Keratinocyte (primary cell): ENCODE data around the gene CDC42EP4. TPM values are rescaled to one million over a fixed set of nuclear protein-coding genes. Genes with fewer than 3 reads are reported as not detected.

ENCODE experiments used
- DNase-seq: peaks from one replicate; pipeline ENCODE4 v3.0.0-alpha.2; 2011; ENCODE audit warnings: low read depth, missing footprints, low spot score
- FAIRE-seq: peaks from 2 replicates; lab custom pipeline; 2011; peaks lifted over from hg19 to GRCh38; lab: Jason Lieb, UNC
- H2AFZ ChIP-seq: 2 replicates; pipeline ENCODE4 v1.6.0; 2012; ENCODE audit warnings: low read length, control low read depth, inconsistent platforms; ENCODE audit not compliant: control insufficient read depth
- H3K27ac ChIP-seq: 2 replicates; pipeline ENCODE4 v1.5.1; 2011; ENCODE audit warnings: low read length; ENCODE audit not compliant: control insufficient read depth, insufficient read depth
- H3K27me3 ChIP-seq: 3 replicates; pipeline ENCODE4 v1.6.0; 2011; ENCODE audit warnings: low read length; ENCODE audit not compliant: control insufficient read depth, insufficient read depth; ENCODE audit errors: extremely low read depth
- H3K36me3 ChIP-seq, 2 experiments: 2 replicates in 1 of 2; 3 replicates in 1 of 2; pipeline ENCODE4 v1.5.1; 2011; ENCODE audit warnings: low read length in 2 of 2, mild to moderate bottlenecking in 1 of 2; ENCODE audit not compliant: control insufficient read depth in 2 of 2, insufficient read depth in 2 of 2; ENCODE audit errors: extremely low read depth in 1 of 2
- H3K4me1 ChIP-seq: 3 replicates; pipeline ENCODE4 v1.5.1; 2011; ENCODE audit warnings: low read length; ENCODE audit not compliant: control insufficient read depth, insufficient read depth; ENCODE audit errors: extremely low read depth
- H3K4me2 ChIP-seq: 3 replicates; pipeline ENCODE4 v1.6.0; 2011; ENCODE audit warnings: low read depth, low read length; ENCODE audit not compliant: control insufficient read depth, insufficient read depth; ENCODE audit errors: extremely low read depth
- H3K4me3 ChIP-seq, 3 experiments: fragments of 200-600 bp in 1 of 3; sonication (generic) in 1 of 3; 2 replicates in 2 of 3; 3 replicates in 1 of 3; pipeline ENCODE4 v1.5.1; 2011 to 2016; ENCODE audit warnings: low read length in 3 of 3, mild to moderate bottlenecking in 3 of 3, control low read depth in 2 of 3, inconsistent platforms in 1 of 3, low read depth in 1 of 3, mixed read lengths in 1 of 3, mixed run types in 1 of 3, moderate library complexity in 1 of 3; ENCODE audit not compliant: control insufficient read depth in 2 of 3, insufficient read depth in 2 of 3; ENCODE audit errors: extremely low read depth in 1 of 3
- H3K79me2 ChIP-seq: 2 replicates; pipeline ENCODE4 v1.6.0; 2012; ENCODE audit warnings: low read length; ENCODE audit not compliant: control insufficient read depth, insufficient read depth
- H3K9ac ChIP-seq: 3 replicates; pipeline ENCODE4 v1.6.0; 2011; ENCODE audit warnings: low read length; ENCODE audit not compliant: control insufficient read depth, insufficient read depth; ENCODE audit errors: extremely low read depth
- H3K9me1 ChIP-seq: 3 replicates; pipeline ENCODE4 v1.6.0; 2011; ENCODE audit warnings: low read length; ENCODE audit not compliant: control insufficient read depth, insufficient read depth; ENCODE audit errors: extremely low read depth
- H3K9me3 ChIP-seq: 2 replicates; pipeline ENCODE4 v1.5.1; 2012; ENCODE audit warnings: low read depth, low read length; ENCODE audit not compliant: control insufficient read depth
- H4K20me1 ChIP-seq: 3 replicates; pipeline ENCODE4 v1.6.0; 2011; ENCODE audit warnings: low read length; ENCODE audit not compliant: control insufficient read depth, insufficient read depth; ENCODE audit errors: extremely low read depth
- EZH2 ChIP-seq: IDR thresholded peaks from one replicate; pipeline ENCODE4 v1.6.1; 2012; ENCODE audit warnings: inconsistent platforms, mild to moderate bottlenecking, low read length, moderate library complexity
- dilution Hi-C: fragments of 300-500 bp; cut with MboI; formaldehyde crosslinking; loops from one replicate; pipeline ENCODE4 v1.7.0; 2020; ENCODE audit warnings: low sequenced_read_pairs; ENCODE audit not compliant: extremely low pct_ligation_motif_present
- polyA plus RNA-seq, 5 experiments: library from polyadenylated mRNA; depleted of rRNA in 3 of 5; stranded (reverse) in 3 of 5; stranded (forward) in 1 of 5; unstranded in 1 of 5; fragments of >200 nt; gene quantifications; 1 replicate in 1 of 5; 2 replicates in 3 of 5; 3 replicates in 1 of 5; pipeline versions ENCODE4 v1.2.1 to v1.2.3, GENCODE V29; 2011 to 2012; ENCODE audit warnings: missing spikeins in 2 of 5, low read depth in 1 of 5, low replicate concordance in 1 of 5
- TF ChIP-seq, protein P1 (sequence below), 3 experiments: IDR thresholded peaks in 1 of 3; conservative IDR thresholded peaks in 1 of 3; optimal IDR thresholded peaks in 1 of 3; 2 replicates in 2 of 3; 3 replicates in 1 of 3; pipeline versions ENCODE3 to v1.5.1; 2011; ENCODE audit warnings: low read length in 3 of 3, mild to moderate bottlenecking in 3 of 3, moderate library complexity in 2 of 3, control low read depth in 1 of 3, inconsistent platforms in 1 of 3; ENCODE audit not compliant: insufficient read depth in 2 of 3; ENCODE audit errors: extremely low read depth in 1 of 3

The CDC42EP4 gene
- polyA plus RNA-seq, 1 donor (not counting 4 experiments of a cell fraction or from before 2014, with no cell fraction given): 9.4 TPM

GRCh38 chr17:73251871-73252270 is 59.9 kb downstream of the CDC42EP4 start:
- Histone ChIP-seq H3K27ac (no peak overlapping the region), H3K27me3 (peaks cover 3% of the 10 kb centered on the region), H3K4me1 (no peaks in the 10 kb centered on the region), H3K9me3 (no peaks in the 10 kb centered on the region), H3K9ac (no peak overlapping the region), H3K36me3 (peaks cover 2 to 3% of the 10 kb centered on the region in 2 experiments), H3K4me3 (no peak overlapping the region), H3K9me1 (no peaks in the 10 kb centered on the region), H4K20me1 (no peaks in the 10 kb centered on the region), H2AFZ (no peak overlapping the region), H3K79me2 (no peaks in the 10 kb centered on the region), H3K4me2 (no peak overlapping the region)
- FAIRE-seq: no peak
- DNase-seq: no peak
- TF ChIP-seq EZH2: no peak
- dilution Hi-C loops: no loop called here

- H3K79me2 ChIP-seq: no peaks in the 10 kb centered on the region
- peaks cover 3% of the 10 kb centered on the region for H3K27me3 ChIP-seq
- peaks cover 2 to 3% of the 10 kb centered on the region in 2 experiments for H3K36me3 ChIP-seq
- no peaks in the 10 kb centered on the region for H4K20me1 ChIP-seq
- no peak overlapping the region for H3K27ac ChIP-seq
- no peak overlapping the region for H3K9ac ChIP-seq
- no peak for FAIRE-seq
- DNase-seq: no peak
- H2AFZ ChIP-seq: no peak overlapping the region
- no peak overlapping the region for H3K4me2 ChIP-seq
- H3K9me3 ChIP-seq: no peaks in the 10 kb centered on the region
- H3K4me3 ChIP-seq: no peak overlapping the region
- dilution Hi-C loops: no loop called here
- H3K9me1 ChIP-seq: no peaks in the 10 kb centered on the region
- no peaks in the 10 kb centered on the region for H3K4me1 ChIP-seq
- TF ChIP-seq, protein P1, sequence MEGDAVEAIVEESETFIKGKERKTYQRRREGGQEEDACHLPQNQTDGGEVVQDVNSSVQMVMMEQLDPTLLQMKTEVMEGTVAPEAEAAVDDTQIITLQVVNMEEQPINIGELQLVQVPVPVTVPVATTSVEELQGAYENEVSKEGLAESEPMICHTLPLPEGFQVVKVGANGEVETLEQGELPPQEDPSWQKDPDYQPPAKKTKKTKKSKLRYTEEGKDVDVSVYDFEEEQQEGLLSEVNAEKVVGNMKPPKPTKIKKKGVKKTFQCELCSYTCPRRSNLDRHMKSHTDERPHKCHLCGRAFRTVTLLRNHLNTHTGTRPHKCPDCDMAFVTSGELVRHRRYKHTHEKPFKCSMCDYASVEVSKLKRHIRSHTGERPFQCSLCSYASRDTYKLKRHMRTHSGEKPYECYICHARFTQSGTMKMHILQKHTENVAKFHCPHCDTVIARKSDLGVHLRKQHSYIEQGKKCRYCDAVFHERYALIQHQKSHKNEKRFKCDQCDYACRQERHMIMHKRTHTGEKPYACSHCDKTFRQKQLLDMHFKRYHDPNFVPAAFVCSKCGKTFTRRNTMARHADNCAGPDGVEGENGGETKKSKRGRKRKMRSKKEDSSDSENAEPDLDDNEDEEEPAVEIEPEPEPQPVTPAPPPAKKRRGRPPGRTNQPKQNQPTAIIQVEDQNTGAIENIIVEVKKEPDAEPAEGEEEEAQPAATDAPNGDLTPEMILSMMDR (optimal IDR thresholded peaks at IDR 0.05 in 1 of 3, IDR thresholded peaks at IDR 0.05 in 1 of 3, conservative IDR thresholded peaks at IDR 0.05 in 1 of 3; ENCODE audit: extremely low read depth in 1 of 3, insufficient read depth in 2 of 3, low read length in 3 of 3): no peak
- no peak for TF ChIP-seq EZH2
Observed at GRCh38 chr17:73250851-73251640, 60.8 kb downstream of the CDC42EP4 start.
